ENCODE results near the gene CTCF.

GRCh38 chr16:67579686-67580085 is 17.4 kb downstream of the CTCF start:
- TF ChIP-seq CTCF (conservative IDR thresholded peaks at IDR 0.05 in 1 of 2, IDR thresholded peaks at IDR 0.05 in 1 of 2; ENCODE audit: low read depth in 1 of 2, low read length in 2 of 2): no peak
- TF ChIP-seq EZH2 (IDR thresholded peaks at IDR 0.05; ENCODE audit: low read length, missing control alignments): no peak
